H1 (cell line): ENCODE data around the gene BOLL. TPM values are rescaled to one million over a fixed set of nuclear protein-coding genes. Genes with fewer than 3 reads are reported as not detected.
A peak's percentile ranks its signal among the peaks of the same experiment; 100 is the strongest.

Experiments used
- CREB1 ChIP-seq: IDR thresholded peaks from 2 replicates; pipeline ENCODE4 v1.6.1; 2012; ENCODE audit warnings: inconsistent platforms
- FOSL1 ChIP-seq: IDR thresholded peaks from 2 replicates; pipeline ENCODE4 v1.6.1; 2011; ENCODE audit warnings: mild to moderate bottlenecking, low read depth, low read length, moderate library complexity; ENCODE audit not compliant: insufficient read depth
- JUN ChIP-seq: IDR thresholded peaks from 2 replicates; pipeline ENCODE4 v1.6.1; 2011; ENCODE audit warnings: low read depth, mild to moderate bottlenecking, improper control_type of control experiment, low read length
- KDM5A ChIP-seq: fragments of 200-600 bp; IDR thresholded peaks from 2 replicates; pipeline ENCODE4 v1.7.1; 2012; ENCODE audit warnings: mild to moderate bottlenecking, low read length, inconsistent platforms, mixed read lengths
- POU5F1 ChIP-seq: IDR thresholded peaks from 2 replicates; pipeline ENCODE4 v1.6.1; 2011; ENCODE audit warnings: low read depth, mild to moderate bottlenecking, low read length, moderate library complexity
- RFX5 ChIP-seq: IDR thresholded peaks from 2 replicates; pipeline ENCODE4 v1.6.1; 2011; ENCODE audit warnings: low read depth, low read length, improper control_type of control experiment, borderline replicate concordance
- USF2 ChIP-seq: IDR thresholded peaks from 2 replicates; pipeline ENCODE4 v1.6.1; 2011; ENCODE audit warnings: low read length, improper control_type of control experiment
- polyA plus RNA-seq, 7 experiments: library from polyadenylated mRNA; depleted of rRNA in 3 of 7; stranded (reverse) in 5 of 7; unstranded in 2 of 7; fragments of >200 nt in 5 of 7; fragments of 200-250 nt in 2 of 7; gene quantifications; 1 replicate in 5 of 7; 2 replicates in 1 of 7; 4 replicates in 1 of 7; pipeline versions ENCODE4 v1.2.1 to v1.2.3, GENCODE V29; 2011 to 2013; ENCODE audit warnings: missing spikeins in 2 of 7, mixed read lengths in 2 of 7
- total RNA-seq: library from RNA; stranded (reverse); fragmentation: NEBNext Ultra II Directional; extraction: Animal tissue kit (Norgen Biotek cat#: 25700); gene quantifications from 2 replicates; pipeline ENCODE4 v1.2.1, GENCODE V29; 2021

BOLL gene
- total and polyA plus RNA-seq, 2 of the 8 experiments (the other 6 are each of a cell fraction or from before 2014, with no cell fraction given): not detected

GRCh38 chr2:197705121-197705911, 79.8 kb downstream of the BOLL start, which contains the start of gene MARS2 (continued):
- peak; percentile 54; the same call in 1 of the 2 replicates for TF ChIP-seq USF2
- TF ChIP-seq POU5F1: no peak
- peak; percentile 83 for TF ChIP-seq CREB1
- TF ChIP-seq JUN: no peak
- TF ChIP-seq FOSL1: no peak
- TF ChIP-seq RFX5: no peak
- TF ChIP-seq KDM5A: 0 out of 2 replicates have a peak, but pooled peaks have one; percentile 18
